Cardiac septum (tissue), 1 donor: ENCODE measurements around the gene KRTAP1-1. TPM values are rescaled to one million over a fixed set of nuclear protein-coding genes. Genes with fewer than 3 reads are reported as not detected.
"Not testable (repeated sequence)": the region's sequence is repeated elsewhere in the genome, so short reads cannot be mapped to it uniquely, and the experiment has no call there.

ENCODE experiments used
- DNase-seq: peaks from one replicate; pipeline ENCODE4 v3.0.0-alpha.2; 2020; ENCODE audit warnings: low spot score
- intact Hi-C: fragments of 100-400 bp; cut with DNase I; formaldehyde crosslinking; loops from one replicate; pipeline ENCODE4 v1.14.0; 2022
- total RNA-seq: library from RNA; stranded (reverse); fragmentation: NEBNext Ultra II Directional; extraction: Animal tissue kit (Norgen Biotek cat#: 25700); gene quantifications from one replicate; pipeline ENCODE4 v1.2.1, GENCODE V29; 2021
- donor health status: DM: no; HTN: no; CAD: no.

The KRTAP1-1 gene
- total RNA-seq, 1 donor from 2014 or later: not detected

DNA sequence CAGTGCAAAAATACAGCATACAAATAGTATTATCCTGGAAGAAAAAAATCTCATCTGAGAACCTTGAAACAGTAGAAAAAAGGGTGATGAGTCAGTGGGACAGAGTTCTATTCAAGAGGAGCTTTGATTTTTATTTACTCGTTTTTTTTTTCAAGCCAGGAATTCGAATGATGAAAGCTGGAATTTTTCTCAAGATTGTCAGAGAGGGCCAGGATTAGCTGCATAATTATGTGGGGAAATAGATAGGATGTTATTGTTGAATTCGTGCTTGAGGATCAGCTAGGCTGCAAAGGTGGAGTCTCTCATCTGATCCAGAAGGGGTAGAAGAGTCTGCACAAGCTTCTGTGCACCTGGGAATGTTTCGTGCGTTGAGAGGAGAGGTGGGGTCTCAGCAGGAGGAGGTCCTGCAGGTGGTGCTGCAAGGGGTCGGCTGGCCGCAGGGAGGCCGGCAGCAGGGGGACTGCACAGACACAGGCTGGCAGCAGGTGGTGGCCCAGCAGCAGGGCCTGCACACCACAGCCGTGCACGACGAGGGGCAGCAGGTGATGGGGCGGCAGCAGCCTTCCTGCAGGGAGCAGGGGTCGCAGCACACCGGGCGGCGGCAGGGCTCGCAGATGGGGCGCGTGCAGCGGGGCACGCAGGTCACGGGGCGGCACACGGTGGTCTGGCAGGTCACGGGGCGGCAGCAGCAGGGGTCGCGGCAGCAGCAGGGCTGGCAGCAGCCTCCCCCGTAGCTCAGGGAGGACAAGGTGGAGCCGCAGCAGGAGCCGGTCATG, 18.2 kb upstream of the KRTAP1-1 start:
- intact Hi-C loops, DNase-seq: not testable (repeated sequence)

DNA sequence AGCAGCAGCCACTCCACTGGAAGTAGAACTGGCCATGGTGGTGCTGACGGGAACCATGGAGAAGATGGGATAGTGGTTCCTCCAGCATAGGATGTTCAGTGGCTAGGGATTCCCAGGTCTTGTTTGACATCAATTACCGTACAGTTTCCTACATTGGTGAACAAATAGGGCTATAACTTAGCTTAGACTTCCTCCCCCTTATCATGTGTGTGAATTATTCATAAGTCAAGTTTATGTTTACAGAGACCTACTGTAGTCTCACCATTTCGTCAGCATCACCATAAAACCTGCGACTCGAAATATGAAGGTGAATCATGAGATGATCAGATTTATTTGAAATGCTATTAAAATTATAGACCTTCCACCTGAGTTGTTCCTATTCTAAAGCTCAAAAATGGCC, 17.5 kb upstream of the KRTAP1-1 start:
- intact Hi-C loops: no loop called here
- DNase-seq: no peak

DNA sequence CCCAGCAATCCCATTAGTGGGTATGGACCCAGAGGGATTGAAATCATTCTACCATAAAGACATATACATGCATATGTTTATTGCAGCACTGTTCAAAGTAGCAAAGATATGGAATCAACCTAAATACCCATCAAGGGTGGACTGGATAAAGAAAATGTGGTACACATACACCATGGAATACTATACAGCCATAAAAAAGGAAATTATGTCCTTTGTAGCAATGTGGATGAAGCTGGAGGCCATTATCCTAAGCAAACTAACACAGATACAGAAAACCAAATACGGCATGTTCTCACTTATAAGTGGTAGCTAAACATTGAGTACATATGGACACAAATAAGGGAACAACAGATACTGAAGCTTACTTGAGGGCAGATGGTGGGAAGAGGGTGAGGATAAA, 16.3 kb upstream of the KRTAP1-1 start:
- no peak for DNase-seq

DNA sequence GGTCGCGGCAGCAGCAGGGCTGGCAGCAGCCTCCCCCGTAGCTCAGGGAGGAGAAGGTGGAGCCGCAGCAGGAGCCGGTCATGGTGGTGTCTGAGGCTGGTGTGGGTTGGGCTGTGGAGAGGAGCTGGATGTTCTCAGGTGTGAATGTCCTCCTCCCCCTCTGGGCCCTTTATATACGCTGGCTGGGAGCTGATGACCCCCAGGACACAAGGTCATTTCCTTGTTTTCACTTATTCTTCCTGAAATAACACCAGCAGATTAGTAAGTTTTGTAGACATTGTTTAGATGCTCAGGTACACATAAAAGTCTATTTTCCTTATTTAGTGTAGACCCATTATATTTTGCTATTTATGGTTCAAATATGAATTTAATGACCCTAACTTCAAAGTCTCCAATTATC, 13.9 kb upstream of the KRTAP1-1 start, which contains the start of gene KRTAP2-2:
Gene KRTAP2-2, minus strand, starts transcription at position 101 of the 400 bp plus-strand sequence. Its CDS starts 19 bp downstream, at position 82.
- intact Hi-C loops, DNase-seq: not testable (repeated sequence)

More for the DNA sequence above, 16.3 kb upstream of the KRTAP1-1 start:
- intact Hi-C loops: no loop called here

DNA sequence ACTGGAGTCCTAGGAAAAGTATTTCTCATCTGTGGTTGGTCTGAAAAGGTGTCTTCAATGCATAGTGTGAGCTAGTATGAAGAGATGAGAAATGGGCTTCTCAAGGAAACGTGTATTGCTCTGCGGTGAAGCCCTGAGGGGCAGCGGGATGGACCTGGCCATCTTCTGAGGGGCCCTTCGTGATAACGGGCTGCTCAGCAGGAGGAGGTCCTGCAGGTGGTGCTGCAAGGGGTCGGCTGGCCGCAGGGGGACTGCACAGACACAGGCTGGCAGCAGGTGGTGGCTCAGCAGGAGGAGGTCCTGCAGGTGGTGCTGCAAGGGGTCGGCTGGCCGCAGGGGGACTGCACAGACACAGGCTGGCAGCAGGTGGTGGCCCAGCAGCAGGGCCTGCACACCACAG, 13.3 kb upstream of the KRTAP1-1 start:
- intact Hi-C loops, DNase-seq: not testable (repeated sequence)

DNA sequence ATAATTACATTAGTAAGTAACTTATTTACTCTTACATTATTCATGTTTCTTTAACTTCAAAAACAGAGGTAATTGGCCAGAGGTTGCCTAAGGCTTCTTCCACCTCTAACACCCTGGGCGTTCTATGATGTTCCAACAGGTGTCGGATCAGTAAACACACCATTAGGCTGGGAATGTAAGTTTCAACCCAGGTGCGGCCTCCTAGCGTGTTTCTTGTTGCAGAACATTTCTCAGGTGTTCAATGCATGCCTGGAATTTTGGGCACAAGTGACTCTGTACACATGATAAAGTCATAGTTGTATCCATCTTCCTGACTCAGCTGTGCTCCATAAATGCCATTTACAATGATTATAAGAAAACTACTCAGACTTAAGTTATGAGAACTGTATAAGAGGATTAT, 12.8 kb upstream of the KRTAP1-1 start:
- DNase-seq: no peak
- intact Hi-C loops: no loop called here

DNA sequence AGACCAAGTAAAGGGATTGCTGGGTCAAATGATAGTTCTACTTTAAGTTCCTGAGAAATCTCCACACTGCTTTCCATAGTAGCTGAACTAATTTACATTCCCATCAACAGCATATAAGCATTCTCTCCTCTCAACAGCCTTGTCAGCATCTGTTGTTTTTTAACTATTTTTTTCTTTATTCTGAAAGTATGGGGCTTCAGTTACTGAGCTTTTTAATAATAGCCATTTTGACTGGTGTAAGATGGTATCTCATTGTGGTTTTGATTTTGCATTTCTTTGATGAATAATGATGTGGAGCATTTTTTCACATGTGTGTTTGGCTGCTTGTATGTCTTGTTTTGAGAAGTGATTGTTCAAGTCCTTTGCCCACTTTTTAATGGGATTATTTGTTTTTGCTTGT, 11.3 kb upstream of the KRTAP1-1 start:
- intact Hi-C loops: no loop called here

DNA sequence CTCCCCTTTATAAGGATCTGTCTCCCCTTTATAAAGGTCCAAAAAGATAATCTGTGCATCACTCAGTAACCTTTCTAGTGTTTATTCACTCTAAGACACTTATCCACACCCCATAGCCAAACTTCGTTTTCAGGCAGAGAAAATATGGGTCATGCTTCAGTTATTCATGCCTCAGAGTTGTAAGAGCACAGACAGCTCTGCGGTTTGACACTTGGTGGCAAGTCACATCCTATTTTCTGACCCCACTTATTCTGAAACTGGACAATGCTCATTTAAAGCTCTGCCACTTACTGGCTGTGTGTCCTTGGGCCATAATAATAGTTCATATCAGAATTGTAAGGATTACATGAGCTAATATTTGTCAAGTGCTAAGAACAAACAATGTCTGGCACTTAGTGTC, 7.9 kb upstream of the KRTAP1-1 start:
- no peak for DNase-seq
- intact Hi-C loops: no loop called here

More for the DNA sequence above, 11.3 kb upstream of the KRTAP1-1 start:
- no peak for DNase-seq

DNA sequence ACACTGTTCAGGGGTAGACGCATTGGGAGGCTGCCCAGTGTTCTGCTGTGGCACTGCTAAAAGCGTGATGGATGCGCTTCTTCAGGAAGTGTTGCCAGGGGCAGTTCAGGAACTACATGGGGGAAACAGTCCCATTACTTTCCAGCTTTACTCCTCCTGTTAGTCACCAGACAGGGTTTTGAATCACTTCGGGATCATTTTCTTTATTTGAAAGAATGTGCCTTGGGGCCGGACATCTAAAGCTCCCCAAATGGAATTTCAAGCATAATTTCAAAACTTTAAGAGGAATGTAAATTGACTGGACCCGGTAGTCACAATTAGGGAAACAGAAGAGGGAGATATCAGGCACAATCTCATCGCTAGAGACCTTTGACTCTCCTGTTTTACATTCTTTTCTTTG, 7.2 kb upstream of the KRTAP1-1 start:
- no peak for DNase-seq
- intact Hi-C loops: no loop called here

DNA sequence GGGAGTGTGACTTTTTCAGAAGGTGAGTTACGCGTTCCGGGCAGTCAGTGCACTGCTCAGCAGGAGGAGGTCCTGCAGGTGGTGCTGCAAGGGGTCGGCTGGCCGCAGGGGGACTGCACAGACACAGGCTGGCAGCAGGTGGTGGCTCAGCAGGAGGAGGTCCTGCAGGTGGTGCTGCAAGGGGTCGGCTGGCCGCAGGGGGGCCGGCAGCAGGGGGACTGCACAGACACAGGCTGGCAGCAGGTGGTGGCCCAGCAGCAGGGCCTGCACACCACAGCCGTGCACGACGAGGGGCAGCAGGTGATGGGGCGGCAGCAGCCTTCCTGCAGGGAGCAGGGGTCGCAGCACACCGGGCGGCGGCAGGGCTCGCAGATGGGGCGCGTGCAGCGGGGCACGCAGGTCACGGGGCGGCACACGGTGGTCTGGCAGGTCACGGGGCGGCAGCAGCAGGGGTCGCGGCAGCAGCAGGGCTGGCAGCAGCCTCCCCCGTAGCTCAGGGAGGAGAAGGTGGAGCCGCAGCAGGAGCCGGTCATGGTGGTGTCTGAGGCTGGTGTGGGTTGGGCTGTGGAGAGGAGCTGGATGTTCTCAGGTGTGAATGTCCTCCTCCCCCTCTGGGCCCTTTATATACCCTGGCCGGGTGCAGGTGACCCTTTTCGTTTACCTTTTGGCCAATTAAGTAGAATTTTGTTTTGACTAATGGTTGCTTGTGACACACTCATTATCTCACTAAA, 5.7 kb upstream of the KRTAP1-1 start, which contains the start of gene KRTAP2-1:
Gene KRTAP2-1, minus strand, starts transcription at position 582 of the 731 bp plus-strand sequence. Its CDS starts 49 bp downstream, at position 533.
- intact Hi-C loops, DNase-seq: not testable (repeated sequence)

DNA sequence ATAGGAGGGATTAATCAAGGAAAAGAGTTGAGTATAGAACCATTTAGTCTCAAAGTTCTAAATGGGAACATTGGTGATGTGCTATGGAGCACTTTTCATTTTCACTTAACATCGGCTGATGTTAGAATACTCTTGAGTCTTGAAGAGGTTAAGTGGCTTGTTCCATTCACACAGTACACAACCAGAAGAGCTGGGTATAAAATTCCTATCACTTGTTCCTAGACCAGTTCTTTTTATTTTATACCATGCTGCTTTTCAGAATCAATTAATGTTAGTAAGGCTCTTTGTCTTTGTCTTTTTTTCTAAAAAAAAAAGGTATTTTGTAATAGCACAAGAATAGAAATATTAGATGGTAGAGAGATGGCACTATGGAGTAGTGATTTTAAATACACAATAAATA, 1.7 kb upstream of the KRTAP1-1 start:
- no peak for DNase-seq
- intact Hi-C loops: no loop called here

DNA sequence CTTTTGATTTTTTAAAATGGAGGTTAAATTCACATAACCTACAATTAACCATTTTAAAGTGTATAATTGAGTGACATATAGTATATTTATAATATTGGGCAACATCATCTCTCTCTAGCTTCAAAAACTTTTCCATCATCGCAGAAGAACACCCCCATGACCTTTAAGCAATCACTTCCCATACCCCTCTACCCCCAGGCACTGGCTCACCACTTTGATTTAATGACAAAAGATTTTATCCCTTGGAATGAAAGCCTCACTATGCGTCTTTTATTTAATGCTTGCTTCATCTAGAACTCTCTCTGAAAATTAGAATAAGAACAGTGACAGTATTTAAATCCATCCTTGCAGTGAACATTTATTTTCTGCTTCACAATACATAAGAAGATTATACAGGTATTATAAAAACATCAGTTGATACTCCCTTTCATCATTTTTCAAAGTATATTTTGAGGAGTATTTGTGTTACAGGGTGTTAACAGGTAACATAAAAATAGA, 3.3 kb downstream of the KRTAP1-1 start:
- DNase-seq: no peak
- intact Hi-C loops: no loop called here

DNA sequence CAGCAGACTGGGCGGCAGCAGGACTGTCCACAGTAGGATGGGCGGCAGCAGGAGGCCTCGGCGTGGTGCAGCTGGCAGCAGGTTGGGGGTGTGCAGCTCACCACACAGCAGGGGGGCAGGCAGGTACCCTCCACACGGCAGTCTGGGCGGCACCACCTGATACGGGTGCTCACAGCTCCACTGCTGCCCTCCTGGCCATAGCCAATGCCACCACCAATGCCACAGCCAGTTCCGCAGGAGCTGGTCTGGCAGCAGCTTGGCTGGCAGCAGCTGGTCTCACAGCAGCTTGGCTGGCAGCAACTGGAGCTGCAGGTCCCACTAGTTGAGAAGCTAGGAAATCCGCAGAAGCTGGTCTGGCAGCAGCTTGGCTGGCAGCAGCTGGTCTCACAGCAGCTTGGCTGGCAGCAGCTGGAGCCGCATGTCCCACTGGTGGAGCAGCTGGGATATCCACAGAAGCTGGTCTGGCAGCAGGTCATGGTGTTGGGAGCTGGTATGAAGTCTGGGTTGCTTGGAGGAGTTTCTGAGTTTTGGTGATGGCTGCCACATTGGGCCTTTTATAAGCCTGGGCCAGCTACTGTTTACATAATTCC, 6.8 kb downstream of the KRTAP1-1 start, which contains the start of gene KRTAP1-3:
Gene KRTAP1-3, minus strand, starts transcription at position 529 of the 590 bp plus-strand sequence. Its CDS starts 53 bp downstream, at position 476.
- intact Hi-C loops, DNase-seq: not testable (repeated sequence)

DNA sequence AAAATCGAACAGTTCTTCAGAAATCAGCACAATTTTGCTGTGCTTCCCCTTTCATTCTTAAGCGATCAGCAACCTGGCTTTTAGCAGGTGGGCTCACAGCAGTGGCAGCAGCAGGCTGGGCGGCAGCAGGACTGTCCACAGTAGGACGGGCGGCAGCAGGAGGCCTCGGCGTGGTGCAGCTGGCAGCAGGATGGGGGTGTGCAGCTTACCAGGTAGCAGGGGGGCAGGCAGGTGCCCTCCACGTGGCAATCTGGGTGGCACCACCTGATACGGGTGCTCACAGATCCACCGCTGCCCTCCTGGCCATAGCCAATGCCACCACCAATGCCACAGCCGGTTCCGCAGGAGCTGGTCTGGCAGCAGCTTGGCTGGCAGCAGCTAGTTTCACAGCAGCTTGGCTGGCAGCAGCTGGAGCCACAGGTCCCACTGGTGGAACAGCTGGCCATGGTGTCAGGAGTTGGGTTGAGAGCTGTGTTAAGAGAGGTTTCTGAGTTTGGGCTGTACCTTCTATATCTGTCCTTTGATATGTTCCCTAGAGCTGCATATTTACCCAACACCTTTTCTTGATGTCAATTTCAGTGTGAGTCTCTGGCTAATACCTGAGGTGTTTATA, 11.5 kb downstream of the KRTAP1-1 start, which contains the start of gene KRTAP1-4:
Gene KRTAP1-4, minus strand, starts transcription at position 563 of the 613 bp plus-strand sequence. Its CDS starts 117 bp downstream, at position 446.
- intact Hi-C loops: no loop called here
- no peak for DNase-seq

DNA sequence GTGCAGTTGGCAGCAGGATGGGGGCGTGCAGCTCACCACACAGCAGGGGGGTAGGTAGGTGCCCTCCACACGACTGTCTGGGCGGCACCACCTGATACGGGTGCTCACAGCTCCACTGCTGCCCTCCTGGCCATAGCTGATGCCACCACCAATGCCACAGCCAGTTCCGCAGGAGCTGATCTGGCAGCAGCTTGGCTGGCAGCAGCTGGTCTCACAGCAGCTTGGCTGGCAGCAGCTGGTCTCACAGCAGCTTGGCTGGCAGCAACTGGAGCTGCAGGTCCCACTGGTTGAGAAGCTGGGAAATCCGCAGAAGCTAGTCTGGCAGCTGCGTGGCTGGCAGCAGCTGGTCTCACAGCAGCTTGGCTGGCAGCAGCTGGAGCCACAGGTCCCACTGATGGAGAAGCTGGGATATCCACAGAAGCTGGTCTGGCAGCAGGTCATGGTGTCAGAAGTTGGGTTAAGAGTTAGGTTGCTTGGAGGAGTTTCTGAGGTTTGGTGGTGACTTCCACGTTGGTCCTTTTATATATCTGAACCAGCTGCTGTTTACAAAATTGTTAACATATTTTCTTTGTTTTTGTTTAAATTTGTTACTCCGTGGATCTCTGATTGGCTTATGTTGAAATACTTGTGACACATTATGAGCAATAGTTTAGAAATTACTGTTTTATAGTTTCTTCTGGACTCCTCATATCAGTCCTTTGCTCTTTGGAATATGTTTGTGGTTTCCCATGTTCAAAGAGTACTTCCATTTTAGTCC, 14.4 kb downstream of the KRTAP1-1 start, which contains the start of gene KRTAP1-5:
Gene KRTAP1-5, minus strand, starts transcription at position 494 of the 757 bp plus-strand sequence. Its CDS starts 53 bp downstream, at position 441.
- intact Hi-C loops: no loop called here

DNA sequence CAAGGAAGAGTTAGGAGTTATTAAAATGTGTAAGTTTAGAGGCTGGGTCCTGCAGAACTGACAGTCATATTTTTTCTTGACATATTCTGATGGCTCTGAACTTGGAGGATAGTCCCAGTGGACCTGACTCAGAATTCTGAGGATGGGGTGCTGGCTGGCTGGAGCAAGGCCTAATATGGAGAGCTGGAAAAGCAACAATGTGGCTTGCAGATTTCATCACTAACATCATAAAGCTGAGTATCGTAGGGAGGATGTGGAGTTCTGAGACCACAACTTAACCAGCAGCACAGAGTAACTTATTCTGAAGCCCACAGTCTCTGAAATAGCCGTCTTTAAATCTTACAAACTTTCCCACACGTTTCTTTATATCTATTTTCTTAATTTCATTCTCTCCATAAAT, 16.6 kb downstream of the KRTAP1-1 start:
- DNase-seq: no peak
- intact Hi-C loops: no loop called here

More for the DNA sequence above, 14.4 kb downstream of the KRTAP1-1 start, which contains the start of gene KRTAP1-5:
- DNase-seq: no peak

DNA sequence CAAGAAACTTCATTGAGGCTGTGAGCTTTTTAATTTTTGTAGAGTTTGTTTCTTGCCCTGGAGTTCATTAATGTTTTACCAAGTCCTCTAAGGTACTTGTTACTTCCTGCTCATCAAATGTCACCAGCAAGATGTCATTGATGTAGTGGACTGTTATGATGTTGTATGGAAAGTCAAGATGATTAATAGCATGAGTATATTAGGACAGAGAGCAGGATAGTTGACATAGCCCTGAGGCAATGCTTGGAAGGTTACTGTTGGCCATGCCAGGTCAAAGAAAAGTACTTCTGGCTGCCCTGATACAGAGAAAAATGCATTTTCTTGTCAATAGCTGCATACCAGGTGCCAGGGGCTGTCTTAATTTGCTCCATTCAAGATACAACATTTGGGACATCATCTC, 20.9 kb downstream of the KRTAP1-1 start:
- no peak for DNase-seq
- intact Hi-C loops: no loop called here

DNA sequence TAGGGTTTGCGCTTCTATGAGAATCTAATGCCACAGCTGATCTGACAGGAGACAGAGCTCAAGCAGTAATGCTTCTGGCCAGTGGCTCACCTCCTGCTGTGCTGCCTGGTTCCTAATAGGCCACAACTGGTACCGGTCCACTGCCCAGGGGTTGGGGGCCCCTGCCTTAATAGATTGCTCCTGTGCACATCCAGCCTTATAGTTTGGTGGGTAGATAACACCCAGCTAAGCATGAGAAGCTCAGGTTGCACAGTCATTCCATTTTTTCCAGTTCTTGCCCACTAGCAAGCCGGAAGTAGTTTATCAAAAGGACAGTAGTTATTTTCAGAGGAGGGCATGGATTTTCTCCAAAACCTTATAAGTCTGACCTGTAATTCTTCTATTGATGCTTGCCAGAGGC, 21.8 kb downstream of the KRTAP1-1 start:
- intact Hi-C loops: no loop called here
- no peak for DNase-seq
